T follicular helper cell (primary cell): ENCODE results near the gene CAMKK2.
"Not testable (repeated sequence)": the region's sequence is repeated elsewhere in the genome, so short reads cannot be mapped to it uniquely, and the experiment has no call there.

Experiments used
- DNase-seq: peaks from one replicate; pipeline ENCODE4 v3.0.0-alpha.2; 2020; ENCODE audit warnings: low read depth

The CAMKK2 gene

DNA sequence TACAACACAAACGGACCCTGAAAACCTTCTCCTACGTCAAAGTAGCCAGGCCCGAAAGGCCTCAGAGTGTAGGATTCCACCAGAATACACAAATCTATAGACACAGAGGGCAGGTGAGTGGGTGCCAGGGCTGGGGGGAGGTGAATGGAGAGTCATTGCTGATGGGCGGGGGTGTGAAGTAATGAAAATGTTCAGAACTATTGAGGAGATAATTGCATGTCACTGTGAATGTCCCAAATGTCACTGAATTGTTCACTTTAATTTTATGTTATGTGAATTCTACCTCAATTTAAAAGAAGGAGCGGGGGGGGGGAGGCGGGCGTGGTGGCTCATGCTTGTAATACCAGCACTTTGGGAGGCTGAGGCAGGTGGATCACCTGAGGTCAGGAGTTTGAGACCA lies 50.6 kb downstream of the CAMKK2 start:
- DNase-seq, result no peak

DNA sequence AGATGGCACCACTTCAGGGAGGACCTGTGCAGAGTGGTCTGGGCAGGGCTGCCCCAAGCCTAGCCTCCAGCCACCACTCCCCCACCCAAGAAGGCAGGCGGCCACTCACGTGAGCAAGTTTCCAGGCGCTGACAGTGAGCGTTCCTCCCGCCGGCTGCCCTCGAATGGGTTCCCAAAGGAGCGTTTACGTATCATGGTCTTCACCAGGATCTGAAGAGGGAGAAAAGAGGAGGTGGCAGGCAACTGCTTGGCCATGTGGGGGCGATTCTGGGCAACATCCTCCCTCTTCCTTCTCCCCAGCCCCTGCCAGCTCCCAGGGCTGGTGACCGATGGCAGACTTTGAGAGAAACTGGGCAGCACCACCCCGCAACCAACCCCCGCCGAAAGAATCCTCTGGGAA lies 51.5 kb downstream of the CAMKK2 start:
- DNase-seq, result no peak

DNA sequence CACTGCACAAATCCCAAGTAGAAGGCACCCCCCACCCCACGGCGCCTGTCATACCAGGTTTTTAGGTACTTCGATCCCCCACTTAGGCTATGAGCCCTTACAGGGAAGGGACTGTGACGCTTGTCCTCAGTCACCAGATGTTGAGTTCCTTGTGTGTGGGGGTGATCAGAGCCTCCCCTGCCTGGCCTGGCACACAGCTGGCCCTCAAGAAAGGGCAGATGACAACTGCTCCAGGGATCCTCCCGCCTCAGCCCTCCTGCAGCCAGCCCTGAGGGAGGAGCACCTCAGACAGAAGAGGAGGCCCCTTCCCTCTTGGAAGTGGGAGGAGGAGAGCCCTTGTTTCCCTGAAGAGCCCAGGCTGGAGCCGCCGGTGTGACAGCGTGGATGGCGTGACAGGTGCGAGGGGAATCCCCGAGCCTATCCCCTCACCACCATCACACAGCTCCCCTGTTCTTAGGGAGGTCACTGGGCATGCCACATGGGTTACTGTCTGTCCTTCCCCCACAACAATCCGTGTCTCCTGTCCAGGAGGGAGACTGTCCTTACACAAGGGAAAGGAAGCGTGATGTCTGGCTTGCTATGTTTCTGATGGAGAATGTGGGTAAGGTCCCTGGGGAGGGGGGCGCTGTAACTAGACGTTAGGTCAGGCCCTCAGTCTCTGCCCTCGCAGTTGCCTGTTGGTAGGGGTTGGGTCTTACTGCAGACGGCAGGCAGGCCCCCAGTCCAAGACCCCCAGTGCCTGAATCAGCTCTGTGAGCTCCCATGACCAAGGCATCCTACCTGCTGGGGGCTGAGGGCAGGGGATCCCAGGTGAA lies 55.1 kb downstream of the CAMKK2 start:
- no peak for DNase-seq

DNA sequence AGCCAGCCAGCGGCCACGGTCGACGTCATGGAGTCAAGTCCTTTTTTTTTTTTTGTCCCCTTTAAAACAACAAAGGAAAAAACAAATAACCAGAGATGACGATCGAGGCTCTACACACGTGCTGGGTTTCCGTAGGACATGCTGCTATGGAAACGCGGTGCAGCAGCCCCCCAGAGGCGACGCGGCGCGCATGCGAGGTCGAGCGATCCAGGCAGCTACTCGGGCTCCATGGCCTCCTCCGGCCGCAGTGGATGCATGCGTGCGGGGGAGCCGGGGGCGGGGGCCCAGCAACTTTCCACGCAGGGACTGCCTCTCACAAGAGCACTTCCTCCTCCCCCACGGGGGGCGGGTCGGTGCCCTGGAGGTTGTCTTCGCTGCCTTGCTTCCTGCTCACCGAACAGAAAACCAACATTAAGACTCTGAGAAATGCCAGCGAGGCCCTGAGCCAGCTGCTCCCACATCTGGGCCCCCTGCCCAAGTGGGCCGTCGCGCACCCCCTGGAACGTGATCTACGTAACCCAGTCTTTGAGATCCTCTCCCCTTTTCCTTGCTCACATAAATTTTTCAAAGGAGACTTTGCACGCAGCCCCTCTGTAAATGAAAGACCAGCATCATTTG lies 55.9 kb downstream of the CAMKK2 start:
- DNase-seq, result peak; percentile 94

DNA sequence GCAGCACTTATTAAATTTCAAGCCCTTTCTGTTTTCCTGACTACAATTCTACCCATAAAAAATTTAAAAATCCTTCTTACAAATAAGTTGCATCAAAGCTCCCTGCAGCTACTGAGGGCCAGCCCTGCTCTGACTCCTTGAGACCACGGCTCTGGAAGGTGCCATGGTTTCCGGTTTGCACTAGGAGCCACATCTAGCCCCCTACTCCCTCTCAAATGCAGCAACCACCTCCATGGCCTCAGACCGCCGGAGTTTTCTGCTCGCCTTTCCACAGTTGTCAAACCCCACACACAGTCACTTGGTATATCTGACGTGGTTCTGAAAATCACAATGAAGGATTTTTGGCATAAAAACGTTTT lies 56.5 kb downstream of the CAMKK2 start:
- DNase-seq, result no peak

DNA sequence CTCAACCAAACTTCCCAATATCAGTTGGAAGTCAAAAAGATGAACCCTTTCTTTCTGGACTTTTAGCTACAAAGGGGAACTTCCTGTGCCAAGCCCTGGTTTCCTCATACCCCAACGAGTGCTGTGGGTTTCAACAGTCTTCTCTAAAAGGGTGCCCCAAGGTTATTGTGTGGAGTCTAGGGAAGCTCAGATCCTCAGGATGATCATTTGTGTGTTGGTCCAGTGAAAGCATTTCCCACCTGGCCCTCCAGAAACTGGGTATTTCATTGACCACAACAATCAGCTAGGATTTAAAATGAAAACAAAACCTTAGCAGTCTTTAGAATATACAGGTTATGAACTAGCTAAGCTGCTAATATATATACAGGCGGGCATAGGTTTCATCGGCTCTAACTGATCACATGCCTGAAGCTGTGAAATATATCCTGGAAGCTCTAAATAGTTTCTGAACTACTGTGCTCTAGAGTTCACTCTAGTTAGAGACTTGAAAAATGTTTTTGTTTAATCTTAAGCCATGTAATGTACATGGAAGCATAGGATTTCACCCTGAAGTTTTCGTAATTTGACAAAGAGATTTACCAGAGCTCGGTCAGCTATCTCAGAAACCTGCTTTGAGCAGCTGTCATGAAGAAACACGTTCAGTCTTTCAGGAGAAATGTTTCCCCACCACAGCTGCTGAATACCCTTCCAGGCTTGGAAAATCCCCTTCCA lies 57.0 kb downstream of the CAMKK2 start:
- DNase-seq, result no peak

DNA sequence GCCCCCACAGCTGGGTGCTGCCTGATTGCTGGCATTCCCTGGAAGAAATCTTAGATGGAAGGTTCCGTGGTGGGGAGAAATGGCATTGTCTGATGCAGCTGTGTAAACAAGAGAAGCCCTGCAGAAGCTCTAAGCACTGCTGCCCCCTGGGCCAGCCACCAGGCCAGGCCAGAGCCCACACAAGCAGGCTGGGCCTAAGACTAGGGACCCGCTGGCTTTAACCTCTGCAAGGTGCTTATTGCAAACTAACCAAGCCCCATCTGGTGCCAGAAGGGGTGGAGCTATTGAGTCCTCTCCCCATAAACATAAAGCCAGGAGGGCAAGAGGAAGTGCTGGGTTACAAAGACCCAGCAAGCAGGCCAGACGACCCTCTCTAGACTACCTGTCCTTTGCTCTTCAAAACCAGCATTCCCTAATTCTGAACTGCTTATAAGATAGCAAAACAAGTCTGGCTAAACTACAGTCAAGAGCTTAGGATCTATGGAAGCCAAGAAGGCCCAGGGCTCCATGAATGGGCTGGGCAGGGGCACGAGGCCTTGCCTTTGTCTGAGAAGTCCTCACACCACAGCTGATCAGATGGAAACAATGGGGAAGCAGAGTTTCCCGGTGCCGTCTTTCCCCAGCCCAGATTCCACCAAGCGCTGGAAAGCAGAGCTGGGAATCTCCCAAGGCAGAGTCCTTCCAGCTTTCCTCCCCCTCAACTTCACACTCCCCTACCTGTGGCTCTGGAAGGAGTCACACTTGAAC lies 57.7 kb downstream of the CAMKK2 start:
- DNase-seq, result no peak

DNA sequence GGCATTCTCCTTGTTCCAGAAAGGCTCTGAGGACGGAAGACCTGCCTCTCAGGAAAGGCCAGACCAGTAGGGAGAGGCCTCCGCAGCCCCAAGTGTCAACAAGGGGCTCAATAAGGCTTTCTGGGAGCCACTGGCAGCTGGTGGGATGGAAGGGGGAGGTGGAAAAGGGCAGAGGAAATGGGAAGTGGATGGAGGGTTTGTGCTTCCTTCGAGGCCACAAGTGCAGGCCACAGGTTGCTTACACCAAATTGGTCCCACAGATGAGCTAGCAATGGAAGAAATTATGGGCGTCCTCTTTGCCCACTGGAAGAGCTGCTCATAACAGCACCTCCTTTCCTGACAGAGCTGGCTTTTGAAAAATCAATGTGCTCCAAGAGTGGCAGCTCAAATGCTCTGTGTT lies 58.4 kb downstream of the CAMKK2 start:
- DNase-seq, result no peak

DNA sequence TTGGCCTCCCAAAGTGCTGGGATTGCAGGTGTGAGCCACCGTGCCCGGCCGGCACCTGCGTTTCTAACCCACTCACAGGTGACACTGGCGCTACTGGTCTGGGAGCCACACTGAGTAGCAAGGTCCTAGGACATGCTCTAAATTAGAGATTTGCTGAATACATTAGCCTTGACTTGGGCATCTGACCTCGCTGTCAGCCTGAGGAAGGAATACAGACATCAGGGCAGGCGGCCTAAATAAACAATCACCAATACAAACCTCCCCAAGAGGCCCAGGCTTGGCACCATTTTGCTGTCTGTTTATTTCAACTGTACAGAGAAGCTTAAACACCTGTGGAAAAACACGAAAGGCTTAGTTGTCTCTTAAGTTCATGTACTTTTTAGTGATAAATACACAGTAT lies 59.1 kb downstream of the CAMKK2 start:
- DNase-seq, result no peak

DNA sequence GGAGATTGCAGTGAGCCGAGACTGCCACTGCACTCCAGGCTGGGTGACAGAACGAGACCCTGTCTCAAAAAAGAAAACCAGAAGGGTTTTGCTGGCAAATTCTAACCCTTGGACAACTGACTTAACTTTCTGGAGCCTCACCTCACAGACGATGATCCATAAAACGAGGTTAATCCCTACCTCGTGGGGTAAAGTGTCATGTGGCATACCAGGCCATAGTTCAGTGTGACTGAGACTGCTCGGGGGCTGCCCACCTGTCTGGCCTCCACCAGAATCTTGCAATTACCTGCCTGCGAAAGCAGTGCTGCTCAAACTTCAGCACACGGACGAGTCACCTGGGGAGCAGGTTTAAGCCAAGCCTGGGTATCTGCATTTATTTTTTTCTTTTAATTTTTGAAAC lies 59.7 kb downstream of the CAMKK2 start:
- DNase-seq, result no peak

DNA sequence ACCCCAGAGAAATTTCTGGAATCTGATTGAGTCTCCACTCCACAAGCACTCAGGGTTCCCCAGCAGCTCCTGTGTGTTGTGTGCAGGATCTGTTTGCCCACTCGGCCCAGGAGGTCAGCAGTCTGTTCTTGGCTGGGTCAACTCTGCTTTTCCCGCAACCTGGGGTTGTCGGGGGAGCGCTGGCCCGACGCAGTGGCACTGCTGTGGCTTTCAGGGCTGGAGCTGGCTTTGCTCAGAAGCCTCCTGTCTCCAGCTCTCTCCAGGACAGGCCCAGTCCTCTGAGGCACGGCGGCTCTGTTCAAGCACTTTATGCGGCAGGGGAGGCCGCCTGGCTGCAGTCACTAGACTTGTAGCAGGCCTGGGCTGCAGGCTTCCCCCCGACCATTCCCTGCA lies 62.9 kb downstream of the CAMKK2 start:
- no peak for DNase-seq

DNA sequence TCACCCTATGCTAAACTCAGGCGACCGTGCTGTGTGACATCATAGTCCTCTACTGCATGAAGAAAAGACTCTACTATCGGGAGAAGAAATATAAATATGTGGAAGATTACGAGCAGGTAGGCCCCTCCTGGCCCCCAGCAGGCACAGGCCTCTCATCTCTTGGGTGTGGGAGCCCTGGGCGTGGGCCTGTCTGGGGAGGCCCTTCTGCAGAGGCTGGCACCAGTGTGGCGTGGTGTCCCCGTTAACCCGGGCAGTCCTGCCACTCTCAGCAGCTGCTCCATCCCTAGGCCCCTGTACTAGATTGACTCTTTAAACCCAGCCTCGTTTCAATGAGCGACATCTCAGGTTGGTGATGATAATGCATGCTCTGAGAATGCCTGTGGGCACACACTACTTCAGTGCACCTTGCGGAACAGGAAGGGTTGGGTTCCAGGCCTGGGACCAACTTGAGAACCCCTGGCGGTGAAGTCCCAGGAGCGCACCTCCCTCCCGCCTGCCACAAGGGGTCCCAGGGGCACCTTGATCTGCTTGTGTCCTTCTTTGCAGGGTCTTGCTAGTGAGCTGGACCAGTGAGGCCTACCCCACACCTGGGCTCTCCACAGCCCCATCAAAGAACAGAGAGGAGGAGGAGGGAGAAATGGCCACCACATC lies 63.4 kb downstream of the CAMKK2 start:
- DNase-seq, result no peak

DNA sequence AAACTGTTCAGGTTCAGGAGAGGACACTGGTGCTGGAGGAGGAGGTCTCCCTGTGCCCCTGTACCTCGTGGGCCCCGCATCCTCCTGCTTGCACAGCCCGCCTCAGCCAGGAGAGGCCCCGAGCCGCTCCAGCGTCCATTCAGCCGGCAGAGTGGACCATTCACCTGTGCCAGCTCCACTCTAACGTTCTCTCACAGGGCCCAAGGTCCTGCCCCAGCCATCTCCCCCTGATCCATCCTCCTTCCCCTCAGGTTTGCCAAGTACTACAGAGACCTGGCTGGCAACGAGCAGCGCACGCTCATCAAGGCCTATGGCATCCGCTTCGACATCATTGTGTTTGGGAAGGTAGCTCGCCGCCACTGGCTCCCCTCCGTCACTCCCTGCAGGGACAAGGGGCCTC lies 64.3 kb downstream of the CAMKK2 start:
- DNase-seq, result no peak

DNA sequence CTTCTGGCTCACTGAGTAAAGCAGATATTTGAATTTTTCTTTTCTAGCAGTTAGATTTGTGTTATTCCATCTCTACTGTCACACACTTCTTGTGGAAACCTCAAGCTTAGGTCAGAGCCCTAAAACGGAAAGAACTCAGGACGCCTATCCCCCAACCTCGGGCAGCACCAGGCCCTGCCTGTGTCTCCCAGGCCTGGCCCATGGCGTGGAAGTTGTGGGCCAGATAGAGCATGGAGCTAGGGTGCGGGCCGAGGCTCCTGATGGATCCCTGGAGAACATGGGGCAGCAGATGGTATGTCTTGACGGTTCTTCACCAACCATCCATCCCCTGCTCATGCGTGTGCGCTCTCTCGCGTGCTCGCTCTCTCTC lies 66.0 kb downstream of the CAMKK2 start:
- DNase-seq, result no peak

DNA sequence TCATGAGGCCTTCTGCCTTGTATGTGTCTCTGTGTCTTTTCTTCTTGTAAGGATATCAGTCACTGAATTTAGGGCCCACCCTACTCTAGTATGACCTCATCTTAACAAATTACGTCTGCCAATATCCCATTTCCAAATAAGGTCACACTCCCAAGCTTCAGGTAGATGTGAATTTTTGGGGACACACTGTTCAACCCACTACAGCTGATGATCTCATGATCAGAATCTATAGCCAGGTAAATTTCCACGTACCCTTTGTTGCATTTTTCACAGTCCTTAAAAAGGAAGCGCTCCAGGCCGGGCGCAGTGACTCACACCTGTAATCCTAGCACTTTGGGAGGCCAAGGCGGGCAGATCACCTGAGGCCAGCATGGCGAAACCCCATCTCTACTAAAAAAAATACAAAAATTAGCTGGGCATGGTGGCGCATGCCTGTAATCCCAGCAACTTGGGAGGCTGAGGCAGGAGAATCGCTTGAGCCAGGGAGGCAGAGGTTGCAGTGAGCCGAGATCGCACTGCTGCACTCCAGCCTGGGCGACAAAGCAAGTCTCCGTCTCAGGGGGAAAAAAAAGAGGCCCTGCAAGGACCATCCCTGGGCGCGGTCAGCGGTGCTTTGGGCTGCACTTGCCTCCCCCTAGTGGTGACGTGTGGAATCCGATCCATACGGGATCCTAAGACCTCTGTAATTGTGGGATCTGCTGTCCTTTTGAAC lies 66.5 kb downstream of the CAMKK2 start:
- DNase-seq, result peak; percentile 31

DNA sequence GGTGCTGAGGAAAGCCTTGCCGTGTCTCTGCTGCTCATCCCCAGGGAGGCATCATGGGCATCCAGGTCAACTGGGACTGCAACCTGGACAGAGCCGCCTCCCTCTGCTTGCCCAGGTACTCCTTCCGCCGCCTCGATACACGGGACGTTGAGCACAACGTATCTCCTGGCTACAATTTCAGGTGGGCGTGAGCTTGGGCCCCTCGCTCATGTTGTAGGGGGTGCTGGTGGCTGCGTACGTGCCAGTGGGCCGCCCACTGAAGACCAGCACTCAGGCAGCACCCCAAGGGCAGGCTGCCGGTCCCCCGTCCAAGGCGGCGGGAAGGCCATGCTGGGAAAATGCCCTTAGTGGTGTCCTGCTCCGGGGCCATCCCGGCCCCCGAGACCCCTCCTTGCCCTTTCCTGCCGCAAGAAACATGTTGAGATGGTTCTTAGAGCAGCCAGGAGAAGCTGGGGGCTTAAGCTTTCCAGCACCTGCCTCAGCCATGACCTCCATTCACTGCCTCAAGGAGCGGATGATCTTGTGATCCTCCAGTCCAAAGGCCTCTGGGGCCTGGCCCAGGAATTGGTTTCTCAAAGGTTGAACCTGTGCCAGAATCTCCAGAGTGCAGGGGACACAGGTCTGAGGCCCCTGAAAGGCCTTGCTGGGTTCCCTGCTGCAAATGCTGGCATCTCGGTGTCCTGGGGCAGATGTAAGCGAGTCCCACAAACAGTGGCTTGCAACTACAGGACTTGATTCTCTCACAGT lies 67.4 kb downstream of the CAMKK2 start:
- DNase-seq, result no peak

DNA sequence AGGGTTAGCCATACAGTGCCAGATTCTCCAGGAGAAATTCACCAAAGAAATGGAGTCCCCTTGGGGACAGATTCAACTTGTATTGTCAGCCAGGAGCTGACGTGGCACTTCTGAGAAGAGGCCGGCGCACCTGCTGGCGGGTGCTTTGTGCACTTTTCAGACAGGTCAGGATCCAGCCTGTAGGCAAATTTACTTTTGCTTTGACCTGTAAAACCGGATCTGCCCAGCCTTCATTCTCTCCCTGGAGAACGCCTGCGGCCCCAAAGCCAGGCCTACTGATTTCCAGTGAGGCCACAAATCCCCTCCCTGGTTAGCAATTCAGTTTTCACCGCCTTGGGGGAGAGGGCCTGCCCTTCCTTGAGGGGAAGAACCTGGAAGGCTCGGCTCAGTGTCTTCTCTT lies 69.2 kb downstream of the CAMKK2 start:
- DNase-seq, result no peak

DNA sequence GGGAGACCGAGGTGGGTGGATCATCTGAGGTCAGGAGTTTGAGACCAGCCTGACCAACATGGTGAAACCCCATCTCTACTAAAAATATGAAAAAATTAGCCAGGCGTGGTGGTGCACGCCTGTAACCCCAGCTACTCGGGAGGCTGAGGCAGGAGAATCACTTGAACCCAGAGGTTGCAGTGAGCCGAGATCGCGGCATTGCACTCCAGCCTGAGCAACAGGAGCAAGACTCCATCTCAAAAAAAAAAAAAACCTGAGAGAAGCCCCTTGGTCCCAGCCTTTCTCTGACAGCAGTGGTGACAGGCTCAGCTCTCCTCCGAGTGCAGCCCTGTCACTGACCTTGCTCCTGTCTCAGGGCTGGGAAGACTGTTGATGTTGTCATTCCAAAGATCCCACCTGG lies 69.6 kb downstream of the CAMKK2 start:
- DNase-seq, result not testable (repeated sequence)

DNA sequence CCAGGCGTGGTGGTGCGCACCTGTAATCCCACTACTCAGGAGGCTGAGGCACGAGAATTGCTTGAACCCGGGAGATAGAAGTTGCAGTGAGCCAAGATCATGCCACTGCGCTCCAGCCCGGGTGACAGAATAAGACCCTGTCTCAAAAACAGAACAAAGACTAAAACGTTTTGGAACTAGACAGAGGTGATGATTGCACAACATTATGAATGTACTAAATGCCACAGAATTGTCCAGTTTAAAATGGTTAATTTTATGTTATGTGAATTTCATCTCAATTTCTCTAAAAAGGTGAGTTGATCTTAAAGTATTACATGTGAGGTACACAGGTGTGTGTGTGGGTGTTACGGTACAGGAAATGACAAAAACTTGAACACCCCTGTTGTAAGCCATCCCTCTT lies 70.1 kb downstream of the CAMKK2 start:
- DNase-seq, result no peak

DNA sequence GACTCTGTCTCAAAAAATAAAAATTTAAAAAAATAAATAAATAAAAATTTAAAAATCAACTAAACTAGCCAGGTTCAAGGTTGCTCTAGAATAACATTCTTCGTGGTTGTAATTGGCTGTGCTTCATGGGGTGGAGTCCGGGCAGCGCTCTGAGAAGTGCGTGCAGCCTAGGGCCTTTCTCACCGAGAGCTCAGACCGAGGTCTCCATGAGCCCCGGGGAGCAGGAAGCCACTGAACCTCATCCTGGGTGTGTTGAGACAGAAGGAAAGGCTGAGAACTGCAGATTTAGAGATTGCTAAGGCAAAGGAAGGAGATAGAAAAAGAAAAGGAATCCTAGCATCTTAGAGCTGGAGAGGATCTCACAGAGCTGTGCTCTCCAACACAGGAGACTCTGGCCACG lies 71.9 kb downstream of the CAMKK2 start:
- DNase-seq, result no peak
